ENCODE results near the gene RNF207. TPM values are rescaled to one million over a fixed set of nuclear protein-coding genes. Genes with fewer than 3 reads are reported as not detected.

Gene RNF207
- total RNA-seq, 2 experiments from 2014 or later, result 3.8 to 4.0 TPM

GRCh38 chr1:6258675-6259074 is 52.8 kb downstream of the RNF207 start:
- H3K4me3 Mint-ChIP-seq, result no peak overlapping the region
- H3K36me3 Mint-ChIP-seq, result no peaks in the 10 kb centered on the region
- peaks cover 17% of the 10 kb centered on the region for H3K27me3 Mint-ChIP-seq
- H3K4me1 Mint-ChIP-seq, result peaks cover 6% of the 10 kb centered on the region
- POLR2A ChIA-PET, result no interaction called here
- no peaks in the 10 kb centered on the region for H3K9me3 Mint-ChIP-seq
- no peak overlapping the region for H3K27ac Mint-ChIP-seq
- no peak for DNase-seq
- ATAC-seq (ENCODE audit: low read depth), result no peak

GRCh38 chr1:6259491-6260362 is 53.8 kb downstream of the RNF207 start:
- ATAC-seq (ENCODE audit: low read depth) (peak; percentile 79), DNase-seq (peak; percentile 88)
- peaks cover 6% of the 10 kb centered on the region for H3K4me1 Mint-ChIP-seq
- H3K27me3 Mint-ChIP-seq, result peaks cover 17% of the 10 kb centered on the region
- H3K9me3 Mint-ChIP-seq, result no peaks in the 10 kb centered on the region
- POLR2A ChIA-PET, result interaction anchor here (0.7 kb wide), 1 partner anchor 161 kb away, joined by 3 read pairs; no protein-coding TSS in a partner anchor
- no peaks in the 10 kb centered on the region for H3K36me3 Mint-ChIP-seq
- no peak overlapping the region for H3K27ac Mint-ChIP-seq
- peak overlapping the region; percentile 52 for H3K4me3 Mint-ChIP-seq

- DNase-seq (peak; percentile 58), ATAC-seq (ENCODE audit: low read depth) (peak; percentile 27)
- Mint-ChIP-seq H3K27me3 (peaks cover 17% of the 10 kb centered on the region), H3K36me3 (no peaks in the 10 kb centered on the region), H3K4me3 (no peak overlapping the region), H3K27ac (no peak overlapping the region), H3K9me3 (no peaks in the 10 kb centered on the region), H3K4me1 (peaks cover 6% of the 10 kb centered on the region)
- POLR2A ChIA-PET, result interaction anchor here (0.6 kb wide), 1 partner anchor 390 kb away, joined by 4 read pairs; no protein-coding TSS in a partner anchor
Observed at GRCh38 chr1:6260433-6260934, 54.6 kb downstream of the RNF207 start.

GRCh38 chr1:6260961-6261614 is 55.2 kb downstream of the RNF207 start, which contains the start of gene GPR153:
Gene GPR153, minus strand, starts transcription at chr1:6261098. Its CDS starts 6,193 bp downstream, at chr1:6254905.
- Mint-ChIP-seq H3K9me3 (no peaks in the 10 kb centered on the region), H3K27me3 (peaks cover 17% of the 10 kb centered on the region), H3K4me3 (peak within 1 kb of the TSS; percentile 57), H3K36me3 (no peaks in the 10 kb centered on the region), H3K27ac (no peak within 1 kb of the TSS), H3K4me1 (peaks cover 6% of the 10 kb centered on the region)
- POLR2A ChIA-PET, result interaction anchor here (0.6 kb wide), 1 partner anchor 389 kb away, joined by 4 read pairs; no protein-coding TSS in a partner anchor
- ATAC-seq (ENCODE audit: low read depth) (peak; percentile 48), DNase-seq (peak; percentile 74)

- Mint-ChIP-seq H3K27me3 (peaks cover 17% of the 10 kb centered on the region), H3K9me3 (no peaks in the 10 kb centered on the region), H3K4me1 (peaks cover 6% of the 10 kb centered on the region), H3K36me3 (no peaks in the 10 kb centered on the region), H3K27ac (no peak overlapping the region), H3K4me3 (peak overlapping the region; percentile 57)
- POLR2A ChIA-PET, result no interaction called here
- no peak for DNase-seq
- no peak for ATAC-seq (ENCODE audit: low read depth)
Observed at GRCh38 chr1:6261615-6261995, 55.7 kb downstream of the RNF207 start.

- H3K4me3 Mint-ChIP-seq, result no peak overlapping the region
- H3K4me1 Mint-ChIP-seq, result peaks cover 6% of the 10 kb centered on the region
- DNase-seq, result no peak
- POLR2A ChIA-PET, result interaction anchor here (0.5 kb wide), 1 partner anchor 74 kb away, joined by 3 read pairs; no protein-coding TSS in a partner anchor
- H3K36me3 Mint-ChIP-seq, result no peaks in the 10 kb centered on the region
- no peak overlapping the region for H3K27ac Mint-ChIP-seq
- no peaks in the 10 kb centered on the region for H3K9me3 Mint-ChIP-seq
- ATAC-seq (ENCODE audit: low read depth), result no peak
- peaks cover 16% of the 10 kb centered on the region for H3K27me3 Mint-ChIP-seq
Observed at GRCh38 chr1:6262555-6263420, 56.9 kb downstream of the RNF207 start.

- Mint-ChIP-seq H3K4me3 (no peak overlapping the region), H3K27ac (no peak overlapping the region)
Observed at GRCh38 chr1:6263716-6264115, 57.8 kb downstream of the RNF207 start.

GRCh38 chr1:6265151-6265550 is 59.2 kb downstream of the RNF207 start:
- DNase-seq (no peak), ATAC-seq (ENCODE audit: low read depth) (no peak)
- Mint-ChIP-seq H3K36me3 (no peaks in the 10 kb centered on the region), H3K27me3 (peaks cover 7% of the 10 kb centered on the region), H3K9me3 (no peaks in the 10 kb centered on the region), H3K4me3 (no peak overlapping the region), H3K4me1 (peaks cover 6% of the 10 kb centered on the region), H3K27ac (no peak overlapping the region)
- POLR2A ChIA-PET, result no interaction called here

More at GRCh38 chr1:6263716-6264115, 57.8 kb downstream of the RNF207 start:
- Mint-ChIP-seq H3K36me3 (no peaks in the 10 kb centered on the region), H3K27me3 (peaks cover 15% of the 10 kb centered on the region), H3K4me1 (peaks cover 6% of the 10 kb centered on the region), H3K9me3 (no peaks in the 10 kb centered on the region)
- no peak for ATAC-seq (ENCODE audit: low read depth)
- POLR2A ChIA-PET, result no interaction called here
- DNase-seq, result no peak

GRCh38 chr1:6266641-6267040 is 60.7 kb downstream of the RNF207 start:
- POLR2A ChIA-PET, result no interaction called here
- no peaks in the 10 kb centered on the region for H3K36me3 Mint-ChIP-seq
- DNase-seq (no peak), ATAC-seq (ENCODE audit: low read depth) (no peak)
- peaks cover 6% of the 10 kb centered on the region for H3K4me1 Mint-ChIP-seq
- no peak overlapping the region for H3K4me3 Mint-ChIP-seq
- no peaks in the 10 kb centered on the region for H3K9me3 Mint-ChIP-seq
- peaks cover 4% of the 10 kb centered on the region for H3K27me3 Mint-ChIP-seq
- H3K27ac Mint-ChIP-seq, result no peak overlapping the region

GRCh38 chr1:6267686-6268322 is 61.9 kb downstream of the RNF207 start:
- no peaks in the 10 kb centered on the region for H3K27me3 Mint-ChIP-seq
- peaks cover 4% of the 10 kb centered on the region for H3K4me1 Mint-ChIP-seq
- POLR2A ChIA-PET, result no interaction called here
- no peak overlapping the region for H3K4me3 Mint-ChIP-seq
- ATAC-seq (ENCODE audit: low read depth), result no peak
- no peaks in the 10 kb centered on the region for H3K36me3 Mint-ChIP-seq
- no peak for DNase-seq
- H3K27ac Mint-ChIP-seq, result no peak overlapping the region
- H3K9me3 Mint-ChIP-seq, result no peaks in the 10 kb centered on the region

- Mint-ChIP-seq H3K9me3 (no peaks in the 10 kb centered on the region), H3K4me3 (no peak overlapping the region), H3K27me3 (no peaks in the 10 kb centered on the region), H3K4me1 (peaks cover 3% of the 10 kb centered on the region), H3K36me3 (no peaks in the 10 kb centered on the region), H3K27ac (no peak overlapping the region)
- no peak for DNase-seq
- POLR2A ChIA-PET, result no interaction called here
- no peak for ATAC-seq (ENCODE audit: low read depth)
Observed at GRCh38 chr1:6268415-6268814, 62.5 kb downstream of the RNF207 start.

GRCh38 chr1:6269296-6269695 is 63.4 kb downstream of the RNF207 start:
- no peak overlapping the region for H3K4me3 Mint-ChIP-seq
- no peak overlapping the region for H3K27ac Mint-ChIP-seq
- no peak for DNase-seq
- no peaks in the 10 kb centered on the region for H3K36me3 Mint-ChIP-seq
- H3K9me3 Mint-ChIP-seq, result no peaks in the 10 kb centered on the region
- ATAC-seq (ENCODE audit: low read depth), result no peak
- H3K4me1 Mint-ChIP-seq, result no peaks in the 10 kb centered on the region
- POLR2A ChIA-PET, result no interaction called here
- no peaks in the 10 kb centered on the region for H3K27me3 Mint-ChIP-seq

Measured in activated naive CD8-positive, alpha-beta T cell treated with anti-CD3 and anti-CD28 coated beads, Interleukin-2, amount 10 ng/mL, durations not matched to agents 7 days and 5 days (primary cell).